ENCODE data around the gene PIPOX.

DNA sequence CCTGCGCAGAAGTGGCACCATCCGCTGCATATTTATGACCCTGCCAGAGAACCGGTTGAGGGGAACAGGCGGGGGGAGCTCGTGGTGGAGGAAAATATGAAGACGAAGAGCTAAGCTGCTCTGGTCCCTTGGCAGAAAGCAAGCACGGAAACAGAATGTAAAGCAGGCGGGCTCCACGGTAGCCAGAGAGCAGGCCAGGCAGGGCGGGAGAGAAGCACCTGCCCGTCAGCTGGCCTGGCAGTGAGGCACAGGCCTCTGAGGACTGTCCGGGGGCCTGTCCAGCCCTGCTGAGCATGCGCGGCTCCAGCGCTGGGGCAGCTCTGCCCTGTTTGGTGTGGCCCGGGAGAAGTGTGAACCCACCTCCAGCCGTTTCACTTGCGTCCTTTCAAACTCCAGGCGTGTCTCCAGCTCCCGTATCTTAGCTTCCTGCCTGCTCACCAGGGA lies 46.7 kb downstream of the PIPOX start:
- TF ChIP-seq, protein P1, sequence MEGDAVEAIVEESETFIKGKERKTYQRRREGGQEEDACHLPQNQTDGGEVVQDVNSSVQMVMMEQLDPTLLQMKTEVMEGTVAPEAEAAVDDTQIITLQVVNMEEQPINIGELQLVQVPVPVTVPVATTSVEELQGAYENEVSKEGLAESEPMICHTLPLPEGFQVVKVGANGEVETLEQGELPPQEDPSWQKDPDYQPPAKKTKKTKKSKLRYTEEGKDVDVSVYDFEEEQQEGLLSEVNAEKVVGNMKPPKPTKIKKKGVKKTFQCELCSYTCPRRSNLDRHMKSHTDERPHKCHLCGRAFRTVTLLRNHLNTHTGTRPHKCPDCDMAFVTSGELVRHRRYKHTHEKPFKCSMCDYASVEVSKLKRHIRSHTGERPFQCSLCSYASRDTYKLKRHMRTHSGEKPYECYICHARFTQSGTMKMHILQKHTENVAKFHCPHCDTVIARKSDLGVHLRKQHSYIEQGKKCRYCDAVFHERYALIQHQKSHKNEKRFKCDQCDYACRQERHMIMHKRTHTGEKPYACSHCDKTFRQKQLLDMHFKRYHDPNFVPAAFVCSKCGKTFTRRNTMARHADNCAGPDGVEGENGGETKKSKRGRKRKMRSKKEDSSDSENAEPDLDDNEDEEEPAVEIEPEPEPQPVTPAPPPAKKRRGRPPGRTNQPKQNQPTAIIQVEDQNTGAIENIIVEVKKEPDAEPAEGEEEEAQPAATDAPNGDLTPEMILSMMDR (IDR thresholded peaks at IDR 0.05; ENCODE audit: low read depth, low read length): no peak
- TF ChIP-seq EZH2phosphoT487 (IDR thresholded peaks at IDR 0.05; ENCODE audit: low read depth): no peak
